HepG2 (cell line): ENCODE results near the gene HCK. TPM values are rescaled to one million over a fixed set of nuclear protein-coding genes. Genes with fewer than 3 reads are reported as not detected.

Experiments used
- ATAC-seq: fragments of 200-7000 bp; cut with Tn5 transposase; 3 replicates; pipeline ENCODE4 v1.9.1; 2020; ENCODE audit warnings: mild to moderate bottlenecking, moderate library complexity
- BruUV-seq: library from RNA; stranded (reverse); fragments of 400-500 nt; replicated peaks from 2 replicates; lab custom pipeline; 2021; lab: Mats Ljungman, UMichigan
- CTCF ChIA-PET: fragments of 300-600 bp; formaldehyde crosslinking; extraction: SDS; loops from one replicate; lab custom pipeline; 2021; ENCODE audit warnings: low total read pairs, inconsistent platforms, low intra/inter-chr PET ratio; lab: Yijun Ruan, JAX
- POLR2A ChIA-PET: fragments of 350-600 bp; sonication (Branson Sonifier 250); formaldehyde crosslinking; loops from one replicate; lab custom pipeline; 2020; ENCODE audit warnings: antibody characterized with exemption, inconsistent platforms; lab: Yijun Ruan, JAX
- DNase-seq: peaks from one replicate; pipeline ENCODE4 v3.0.0-alpha.2; 2015; ENCODE audit warnings: low spot score
- FAIRE-seq: peaks from 3 replicates; lab custom pipeline; 2011; peaks lifted over from hg19 to GRCh38; lab: Jason Lieb, UNC
- H2AFZ ChIP-seq: one replicate; pipeline ENCODE4 v1.6.1; 2011; ENCODE audit warnings: low read length, inconsistent platforms
- H3K27ac ChIP-seq: fragments of 300-600 bp; 3 replicates; pipeline ENCODE4 v1.8.0; 2011; ENCODE audit warnings: mixed run types, mild to moderate bottlenecking, mixed read lengths, low read length, inconsistent platforms; ENCODE audit not compliant: insufficient read depth; ENCODE audit errors: extremely low read length
- H3K27me3 ChIP-seq, 2 experiments: fragments of 200-600 bp in 1 of 2; 2 replicates in 1 of 2; 3 replicates in 1 of 2; pipeline versions ENCODE4 v1.6.0 to v1.8.0; 2011; ENCODE audit warnings: low read length in 2 of 2, mild to moderate bottlenecking in 2 of 2, moderate library complexity in 2 of 2, inconsistent platforms in 1 of 2; ENCODE audit not compliant: insufficient read depth in 2 of 2, control insufficient read depth in 1 of 2
- H3K36me3 ChIP-seq, 2 experiments: fragments of 200-600 bp in 1 of 2; replicated peaks in 1 of 2; 2 replicates in 1 of 2; 3 replicates in 1 of 2; pipeline versions ENCODE4 v1.5.1 to v1.8.0; 2011; ENCODE audit warnings: low read length in 2 of 2, inconsistent platforms in 1 of 2; ENCODE audit not compliant: insufficient read depth in 2 of 2, control insufficient read depth in 1 of 2
- H3K4me1 ChIP-seq: 2 replicates; pipeline ENCODE4 v1.5.1; 2012; ENCODE audit warnings: low read length, inconsistent platforms; ENCODE audit not compliant: insufficient read depth
- H3K4me2 ChIP-seq: 2 replicates; pipeline ENCODE4 v1.6.0; 2011; ENCODE audit warnings: low read depth, low read length, inconsistent platforms
- H3K4me3 ChIP-seq, 3 experiments: fragments of 200-600 bp in 1 of 3; sonication (generic), shearing (Covaris generic) in 1 of 3; replicated peaks in 1 of 3; 2 replicates each; pipeline ENCODE4 v1.5.1; 2011 to 2016; ENCODE audit warnings: low read length in 3 of 3, inconsistent platforms in 2 of 3, low read depth in 2 of 3, mild to moderate bottlenecking in 2 of 3, control low read depth in 1 of 3, mixed read lengths in 1 of 3; ENCODE audit not compliant: insufficient read depth in 1 of 3
- H3K79me2 ChIP-seq: one replicate; pipeline ENCODE4 v1.6.1; 2011; ENCODE audit warnings: low read length, inconsistent platforms; ENCODE audit not compliant: insufficient read depth
- H3K9ac ChIP-seq: 2 replicates; pipeline ENCODE4 v1.6.0; 2011; ENCODE audit warnings: mild to moderate bottlenecking, low read depth, low read length, inconsistent platforms; ENCODE audit not compliant: insufficient read depth
- H3K9me3 ChIP-seq: 2 replicates; pipeline ENCODE4 v1.5.1; 2012; ENCODE audit warnings: mild to moderate bottlenecking, low read length
- H4K20me1 ChIP-seq: 2 replicates; pipeline ENCODE4 v1.6.0; 2011; ENCODE audit warnings: inconsistent platforms, mild to moderate bottlenecking, low read length, moderate library complexity; ENCODE audit not compliant: insufficient read depth
- CC2D1A ChIP-seq: sonication (generic); formaldehyde crosslinking; IDR thresholded peaks from 2 replicates; pipeline ENCODE4 v1.8.1; 2023; ENCODE audit warnings: mild to moderate bottlenecking, missing genetic modification reagents
- CCAR2 ChIP-seq: fragments of 200-400 bp; formaldehyde crosslinking; optimal IDR thresholded peaks from 2 replicates; pipeline ENCODE3; 2018; ENCODE audit warnings: low read depth, mild to moderate bottlenecking, low read length, moderate library complexity
- HCFC1 ChIP-seq: fragments of 150-350 bp; IDR thresholded peaks from 2 replicates; pipeline ENCODE4 v1.6.1; 2014; ENCODE audit warnings: low read depth, low read length
- JUNB ChIP-seq: sonication (generic); formaldehyde crosslinking; IDR thresholded peaks from 2 replicates; pipeline ENCODE4 v1.8.0; 2022; ENCODE audit warnings: missing genetic modification reagents, mild to moderate bottlenecking, borderline replicate concordance
- ZNF10 ChIP-seq: sonication (generic); formaldehyde crosslinking; IDR thresholded peaks from 2 replicates; pipeline ENCODE4 v1.4.0; 2020; ENCODE audit warnings: mild to moderate bottlenecking, low read depth, missing genetic modification reagents, borderline replicate concordance
- ZNF772 ChIP-seq: sonication (generic); formaldehyde crosslinking; IDR thresholded peaks from 2 replicates; pipeline ENCODE4 v1.5.0; 2020; ENCODE audit warnings: mild to moderate bottlenecking, missing genetic modification reagents
- WGBS: methylation state at CpG from one replicate; pipeline ENCODE4 v1.1.6; 2017; ENCODE audit warnings: low lambda C conversion rate; 5-methylcytosine and 5-hydroxymethylcytosine counted together
- in situ Hi-C: cut with HindIII; loops from 2 replicates; pipeline ENCODE4 v1.10.0; 2017; ENCODE audit warnings: low pct_unique_long_range_greater_than_20kb; ENCODE audit not compliant: extremely low pct_ligation_motif_present
- intact Hi-C: fragments of 100-400 bp; cut with micrococcal nuclease; formaldehyde crosslinking; loops from one replicate; pipeline ENCODE4 v1.10.0; 2022; ENCODE audit not compliant: unreplicated experiment
- polyA plus RNA-seq, 8 experiments: library from polyadenylated mRNA; depleted of rRNA in 3 of 8; stranded (reverse) in 7 of 8; unstranded in 1 of 8; fragments of >200 nt; fragmentation: Illumina TruSeq in 4 of 8; extraction: Trizol in 4 of 8; gene quantifications; 2 replicates each; pipeline versions ENCODE4 v1.2.1 to v1.2.3, GENCODE V29; 2011 to 2016; ENCODE audit warnings: low read depth in 4 of 8, missing spikeins in 1 of 8, mixed read lengths in 1 of 8; ENCODE audit not compliant: insufficient read depth in 1 of 8
- total RNA-seq, 5 experiments: library from RNA; depleted of rRNA; stranded (reverse); fragments of >200 nt; fragmentation: Illumina TruSeq; extraction: Trizol; gene quantifications; 2 replicates each; pipeline ENCODE4 v1.2.3, GENCODE V29; 2016; ENCODE audit warnings: low read depth in 1 of 5
- TF ChIP-seq, protein P1 (sequence below): sonication (generic); formaldehyde crosslinking; IDR thresholded peaks from 2 replicates; pipeline ENCODE4 v1.4.0; 2020; ENCODE audit warnings: mild to moderate bottlenecking, missing genetic modification reagents, borderline replicate concordance
- TF ChIP-seq, protein P2 (sequence below): sonication (generic); formaldehyde crosslinking; IDR thresholded peaks from 2 replicates; pipeline ENCODE4 v1.4.0; 2020; ENCODE audit warnings: mild to moderate bottlenecking, missing genetic modification reagents
- TF ChIP-seq, protein P3 (sequence below): conservative IDR thresholded peaks from 2 replicates; pipeline ENCODE4 v1.6.1; 2018; ENCODE audit warnings: missing genetic modification reagents
- TF ChIP-seq, protein P4 (sequence below): sonication (generic); formaldehyde crosslinking; IDR thresholded peaks from 2 replicates; pipeline ENCODE4 v1.4.0; 2020; ENCODE audit warnings: missing genetic modification reagents, mild to moderate bottlenecking, borderline replicate concordance
- TF ChIP-seq, protein P5 (sequence below): sonication (generic); formaldehyde crosslinking; IDR thresholded peaks from 2 replicates; pipeline ENCODE4 v1.8.0; 2022; ENCODE audit warnings: mild to moderate bottlenecking, missing genetic modification reagents; ENCODE audit not compliant: insufficient replicate concordance

HCK gene
- total and polyA plus RNA-seq, 2 of the 13 experiments (the other 11 are each of a cell fraction or from before 2014, with no cell fraction given): 0.04 TPM; not detected in 1

DNA sequence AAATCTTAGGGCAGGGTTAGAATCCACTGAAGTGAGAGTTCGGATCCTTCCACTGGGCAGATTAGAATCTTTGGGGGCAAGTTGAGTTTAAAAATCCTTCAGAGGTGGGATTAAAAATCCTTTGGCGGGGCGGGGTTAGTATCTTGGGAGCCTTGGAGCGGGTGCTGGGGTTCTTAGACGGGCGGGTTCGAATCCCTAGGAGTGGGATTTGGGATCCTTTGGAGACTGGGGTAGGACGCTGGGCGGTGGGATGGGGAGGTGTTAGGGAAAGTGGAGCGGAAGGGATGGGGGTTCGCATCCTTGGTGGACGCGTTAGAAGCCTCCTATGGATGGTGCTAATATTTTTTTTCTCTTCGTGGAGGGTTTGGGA, 337 bp upstream of the HCK start:
- TF ChIP-seq, protein P1, sequence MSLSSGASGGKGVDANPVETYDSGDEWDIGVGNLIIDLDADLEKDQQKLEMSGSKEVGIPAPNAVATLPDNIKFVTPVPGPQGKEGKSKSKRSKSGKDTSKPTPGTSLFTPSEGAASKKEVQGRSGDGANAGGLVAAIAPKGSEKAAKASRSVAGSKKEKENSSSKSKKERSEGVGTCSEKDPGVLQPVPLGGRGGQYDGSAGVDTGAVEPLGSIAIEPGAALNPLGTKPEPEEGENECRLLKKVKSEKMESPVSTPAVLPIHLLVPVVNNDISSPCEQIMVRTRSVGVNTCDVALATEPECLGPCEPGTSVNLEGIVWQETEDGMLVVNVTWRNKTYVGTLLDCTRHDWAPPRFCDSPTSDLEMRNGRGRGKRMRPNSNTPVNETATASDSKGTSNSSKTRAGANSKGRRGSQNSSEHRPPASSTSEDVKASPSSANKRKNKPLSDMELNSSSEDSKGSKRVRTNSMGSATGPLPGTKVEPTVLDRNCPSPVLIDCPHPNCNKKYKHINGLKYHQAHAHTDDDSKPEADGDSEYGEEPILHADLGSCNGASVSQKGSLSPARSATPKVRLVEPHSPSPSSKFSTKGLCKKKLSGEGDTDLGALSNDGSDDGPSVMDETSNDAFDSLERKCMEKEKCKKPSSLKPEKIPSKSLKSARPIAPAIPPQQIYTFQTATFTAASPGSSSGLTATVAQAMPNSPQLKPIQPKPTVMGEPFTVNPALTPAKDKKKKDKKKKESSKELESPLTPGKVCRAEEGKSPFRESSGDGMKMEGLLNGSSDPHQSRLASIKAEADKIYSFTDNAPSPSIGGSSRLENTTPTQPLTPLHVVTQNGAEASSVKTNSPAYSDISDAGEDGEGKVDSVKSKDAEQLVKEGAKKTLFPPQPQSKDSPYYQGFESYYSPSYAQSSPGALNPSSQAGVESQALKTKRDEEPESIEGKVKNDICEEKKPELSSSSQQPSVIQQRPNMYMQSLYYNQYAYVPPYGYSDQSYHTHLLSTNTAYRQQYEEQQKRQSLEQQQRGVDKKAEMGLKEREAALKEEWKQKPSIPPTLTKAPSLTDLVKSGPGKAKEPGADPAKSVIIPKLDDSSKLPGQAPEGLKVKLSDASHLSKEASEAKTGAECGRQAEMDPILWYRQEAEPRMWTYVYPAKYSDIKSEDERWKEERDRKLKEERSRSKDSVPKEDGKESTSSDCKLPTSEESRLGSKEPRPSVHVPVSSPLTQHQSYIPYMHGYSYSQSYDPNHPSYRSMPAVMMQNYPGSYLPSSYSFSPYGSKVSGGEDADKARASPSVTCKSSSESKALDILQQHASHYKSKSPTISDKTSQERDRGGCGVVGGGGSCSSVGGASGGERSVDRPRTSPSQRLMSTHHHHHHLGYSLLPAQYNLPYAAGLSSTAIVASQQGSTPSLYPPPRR (CRISPR knock-in tag): no peak
- TF ChIP-seq, protein P2, sequence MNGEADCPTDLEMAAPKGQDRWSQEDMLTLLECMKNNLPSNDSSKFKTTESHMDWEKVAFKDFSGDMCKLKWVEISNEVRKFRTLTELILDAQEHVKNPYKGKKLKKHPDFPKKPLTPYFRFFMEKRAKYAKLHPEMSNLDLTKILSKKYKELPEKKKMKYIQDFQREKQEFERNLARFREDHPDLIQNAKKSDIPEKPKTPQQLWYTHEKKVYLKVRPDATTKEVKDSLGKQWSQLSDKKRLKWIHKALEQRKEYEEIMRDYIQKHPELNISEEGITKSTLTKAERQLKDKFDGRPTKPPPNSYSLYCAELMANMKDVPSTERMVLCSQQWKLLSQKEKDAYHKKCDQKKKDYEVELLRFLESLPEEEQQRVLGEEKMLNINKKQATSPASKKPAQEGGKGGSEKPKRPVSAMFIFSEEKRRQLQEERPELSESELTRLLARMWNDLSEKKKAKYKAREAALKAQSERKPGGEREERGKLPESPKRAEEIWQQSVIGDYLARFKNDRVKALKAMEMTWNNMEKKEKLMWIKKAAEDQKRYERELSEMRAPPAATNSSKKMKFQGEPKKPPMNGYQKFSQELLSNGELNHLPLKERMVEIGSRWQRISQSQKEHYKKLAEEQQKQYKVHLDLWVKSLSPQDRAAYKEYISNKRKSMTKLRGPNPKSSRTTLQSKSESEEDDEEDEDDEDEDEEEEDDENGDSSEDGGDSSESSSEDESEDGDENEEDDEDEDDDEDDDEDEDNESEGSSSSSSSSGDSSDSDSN: no peak
- TF ChIP-seq, protein P3, sequence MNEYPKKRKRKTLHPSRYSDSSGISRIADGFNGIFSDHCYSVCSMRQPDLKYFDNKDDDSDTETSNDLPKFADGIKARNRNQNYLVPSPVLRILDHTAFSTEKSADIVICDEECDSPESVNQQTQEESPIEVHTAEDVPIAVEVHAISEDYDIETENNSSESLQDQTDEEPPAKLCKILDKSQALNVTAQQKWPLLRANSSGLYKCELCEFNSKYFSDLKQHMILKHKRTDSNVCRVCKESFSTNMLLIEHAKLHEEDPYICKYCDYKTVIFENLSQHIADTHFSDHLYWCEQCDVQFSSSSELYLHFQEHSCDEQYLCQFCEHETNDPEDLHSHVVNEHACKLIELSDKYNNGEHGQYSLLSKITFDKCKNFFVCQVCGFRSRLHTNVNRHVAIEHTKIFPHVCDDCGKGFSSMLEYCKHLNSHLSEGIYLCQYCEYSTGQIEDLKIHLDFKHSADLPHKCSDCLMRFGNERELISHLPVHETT (CRISPR knock-in tag): no peak
- TF ChIP-seq CC2D1A (CRISPR knock-in tag): no peak
- TF ChIP-seq, protein P4, sequence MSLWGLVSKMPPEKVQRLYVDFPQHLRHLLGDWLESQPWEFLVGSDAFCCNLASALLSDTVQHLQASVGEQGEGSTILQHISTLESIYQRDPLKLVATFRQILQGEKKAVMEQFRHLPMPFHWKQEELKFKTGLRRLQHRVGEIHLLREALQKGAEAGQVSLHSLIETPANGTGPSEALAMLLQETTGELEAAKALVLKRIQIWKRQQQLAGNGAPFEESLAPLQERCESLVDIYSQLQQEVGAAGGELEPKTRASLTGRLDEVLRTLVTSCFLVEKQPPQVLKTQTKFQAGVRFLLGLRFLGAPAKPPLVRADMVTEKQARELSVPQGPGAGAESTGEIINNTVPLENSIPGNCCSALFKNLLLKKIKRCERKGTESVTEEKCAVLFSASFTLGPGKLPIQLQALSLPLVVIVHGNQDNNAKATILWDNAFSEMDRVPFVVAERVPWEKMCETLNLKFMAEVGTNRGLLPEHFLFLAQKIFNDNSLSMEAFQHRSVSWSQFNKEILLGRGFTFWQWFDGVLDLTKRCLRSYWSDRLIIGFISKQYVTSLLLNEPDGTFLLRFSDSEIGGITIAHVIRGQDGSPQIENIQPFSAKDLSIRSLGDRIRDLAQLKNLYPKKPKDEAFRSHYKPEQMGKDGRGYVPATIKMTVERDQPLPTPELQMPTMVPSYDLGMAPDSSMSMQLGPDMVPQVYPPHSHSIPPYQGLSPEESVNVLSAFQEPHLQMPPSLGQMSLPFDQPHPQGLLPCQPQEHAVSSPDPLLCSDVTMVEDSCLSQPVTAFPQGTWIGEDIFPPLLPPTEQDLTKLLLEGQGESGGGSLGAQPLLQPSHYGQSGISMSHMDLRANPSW (CRISPR knock-in tag): no peak
- no peak for TF ChIP-seq ZNF772 (CRISPR knock-in tag)
- TF ChIP-seq CCAR2: no peak
- TF ChIP-seq, protein P5, sequence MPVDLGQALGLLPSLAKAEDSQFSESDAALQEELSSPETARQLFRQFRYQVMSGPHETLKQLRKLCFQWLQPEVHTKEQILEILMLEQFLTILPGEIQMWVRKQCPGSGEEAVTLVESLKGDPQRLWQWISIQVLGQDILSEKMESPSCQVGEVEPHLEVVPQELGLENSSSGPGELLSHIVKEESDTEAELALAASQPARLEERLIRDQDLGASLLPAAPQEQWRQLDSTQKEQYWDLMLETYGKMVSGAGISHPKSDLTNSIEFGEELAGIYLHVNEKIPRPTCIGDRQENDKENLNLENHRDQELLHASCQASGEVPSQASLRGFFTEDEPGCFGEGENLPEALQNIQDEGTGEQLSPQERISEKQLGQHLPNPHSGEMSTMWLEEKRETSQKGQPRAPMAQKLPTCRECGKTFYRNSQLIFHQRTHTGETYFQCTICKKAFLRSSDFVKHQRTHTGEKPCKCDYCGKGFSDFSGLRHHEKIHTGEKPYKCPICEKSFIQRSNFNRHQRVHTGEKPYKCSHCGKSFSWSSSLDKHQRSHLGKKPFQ (CRISPR knock-in tag): no peak
- TF ChIP-seq JUNB (CRISPR knock-in tag): no peak
- TF ChIP-seq HCFC1: no peak
- no peak for TF ChIP-seq ZNF10 (CRISPR knock-in tag)
- ChIA-PET POLR2A (no interaction called here), CTCF (no interaction called here)
- Histone ChIP-seq H3K79me2 (no peaks in the 10 kb centered on the region), H3K4me2 (no peak overlapping the region), H3K9me3 (no peaks in the 10 kb centered on the region), H3K9ac (no peak overlapping the region), H3K27me3 (peaks cover 19 to 65% of the 10 kb centered on the region in 2 experiments), H4K20me1 (no peaks in the 10 kb centered on the region; the same call in 1 of the 2 replicates), H3K4me1 (no peaks in the 10 kb centered on the region), H2AFZ (no peak overlapping the region), H3K27ac (no peak overlapping the region), H3K4me3 (no peak overlapping the region), H3K36me3 (no peaks in the 10 kb centered on the region)
- ATAC-seq (no peak), DNase-seq (no peak), FAIRE-seq (no peak)
- in situ Hi-C loops (no loop called here), intact Hi-C loops (no loop called here)
- 59% methylated on average over 14 of the region's 14 CpGs for WGBS
- no TSS peak for BruUV-seq
